Activated naive CD8-positive, alpha-beta T cell treated with anti-CD3 and anti-CD28 coated beads for 36 hours (primary cell): ENCODE data around the gene PLB1. TPM values are rescaled to one million over a fixed set of nuclear protein-coding genes. Genes with fewer than 3 reads are reported as not detected.

Experiments used
- DNase-seq: peaks from one replicate; pipeline ENCODE4 v3.0.0; 2021
- H3K27ac Mint-ChIP-seq: one replicate; pipeline ENCODE4 v1.8.0; 2022; ENCODE audit warnings: mild to moderate bottlenecking, moderate library complexity, mixed read lengths
- H3K27me3 Mint-ChIP-seq: one replicate; pipeline ENCODE4 v1.8.0; 2022; ENCODE audit warnings: mild to moderate bottlenecking, mixed read lengths
- H3K36me3 Mint-ChIP-seq: one replicate; pipeline ENCODE4 v1.8.0; 2021; ENCODE audit warnings: mild to moderate bottlenecking, mixed read lengths
- H3K4me1 Mint-ChIP-seq: one replicate; pipeline ENCODE4 v1.8.0; 2021; ENCODE audit warnings: mixed read lengths
- H3K4me3 Mint-ChIP-seq: one replicate; pipeline ENCODE4 v1.8.0; 2022; ENCODE audit warnings: mild to moderate bottlenecking, moderate library complexity, mixed read lengths
- H3K9me3 Mint-ChIP-seq: one replicate; pipeline ENCODE4 v1.8.0; 2022; ENCODE audit warnings: mixed read lengths
- total RNA-seq, 2 experiments: library from RNA; stranded (reverse); gene quantifications; one replicate each; pipeline ENCODE4 v1.2.3, GENCODE V29; 2021

The PLB1 gene
- total RNA-seq, 2 experiments from 2014 or later = 0.99 to 1.4 TPM

DNA sequence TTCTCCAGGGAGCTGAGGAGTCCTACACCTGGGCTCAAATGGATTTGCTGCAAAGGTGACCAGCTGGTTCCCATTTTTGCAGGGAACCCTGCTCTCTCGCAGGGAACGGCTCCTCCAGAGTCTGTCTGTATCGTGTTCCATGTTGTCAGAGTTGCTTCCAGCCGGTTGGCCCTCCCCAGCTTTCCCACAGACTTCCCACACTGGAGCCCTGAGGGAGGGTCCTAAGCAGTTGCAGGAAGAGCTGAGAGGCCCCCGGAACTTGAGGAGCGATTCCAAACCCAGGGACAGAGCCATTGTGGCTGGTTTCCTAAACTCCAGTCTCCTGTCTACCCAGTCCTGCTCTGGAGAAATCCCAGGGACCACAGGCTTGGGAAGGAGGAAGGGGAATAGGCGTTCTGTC is 134.1 kb downstream of the PLB1 start:
- H3K9me3 Mint-ChIP-seq = no peaks in the 10 kb centered on the region

DNA sequence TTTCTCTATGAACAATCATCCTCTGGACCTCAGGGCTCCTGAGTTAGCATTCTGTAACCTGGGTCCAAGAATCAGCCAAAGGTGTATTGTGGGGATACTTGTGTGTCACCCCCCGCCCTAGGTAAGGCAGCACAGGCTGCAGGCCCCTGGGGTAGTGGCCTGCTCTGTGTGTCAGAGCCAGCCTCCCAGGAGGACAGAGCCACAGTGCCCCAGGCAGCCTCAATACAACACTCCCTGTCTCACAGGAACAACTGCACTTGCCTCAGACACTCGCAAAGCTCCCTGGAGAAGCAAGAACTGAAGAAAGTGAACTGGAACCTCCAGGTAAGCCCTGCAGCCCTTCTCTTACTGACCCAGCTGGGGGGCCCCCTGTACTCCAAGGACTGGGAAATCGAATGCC is 134.5 kb downstream of the PLB1 start:
- no peak for DNase-seq
- H3K4me1 Mint-ChIP-seq = peaks cover 28% of the 10 kb centered on the region
- no peaks in the 10 kb centered on the region for H3K27me3 Mint-ChIP-seq
- no peak overlapping the region for H3K4me3 Mint-ChIP-seq
- no peak overlapping the region for H3K27ac Mint-ChIP-seq
- H3K36me3 Mint-ChIP-seq = no peaks in the 10 kb centered on the region
- H3K9me3 Mint-ChIP-seq = no peaks in the 10 kb centered on the region

More for the DNA sequence above, 134.1 kb downstream of the PLB1 start:
- peaks cover 32% of the 10 kb centered on the region for H3K4me1 Mint-ChIP-seq
- no peak for DNase-seq
- H3K27ac Mint-ChIP-seq = no peak overlapping the region
- H3K27me3 Mint-ChIP-seq = no peaks in the 10 kb centered on the region
- peaks cover under 1% of the 10 kb centered on the region for H3K36me3 Mint-ChIP-seq
- no peak overlapping the region for H3K4me3 Mint-ChIP-seq

GRCh38 chr2:28631514-28632206 is 135.8 kb downstream of the PLB1 start:
- no peaks in the 10 kb centered on the region for H3K27me3 Mint-ChIP-seq
- H3K36me3 Mint-ChIP-seq = no peaks in the 10 kb centered on the region
- no peak overlapping the region for H3K4me3 Mint-ChIP-seq
- peaks cover 16% of the 10 kb centered on the region for H3K4me1 Mint-ChIP-seq
- H3K27ac Mint-ChIP-seq = no peak overlapping the region
- H3K9me3 Mint-ChIP-seq = no peaks in the 10 kb centered on the region
- no peak for DNase-seq

DNA sequence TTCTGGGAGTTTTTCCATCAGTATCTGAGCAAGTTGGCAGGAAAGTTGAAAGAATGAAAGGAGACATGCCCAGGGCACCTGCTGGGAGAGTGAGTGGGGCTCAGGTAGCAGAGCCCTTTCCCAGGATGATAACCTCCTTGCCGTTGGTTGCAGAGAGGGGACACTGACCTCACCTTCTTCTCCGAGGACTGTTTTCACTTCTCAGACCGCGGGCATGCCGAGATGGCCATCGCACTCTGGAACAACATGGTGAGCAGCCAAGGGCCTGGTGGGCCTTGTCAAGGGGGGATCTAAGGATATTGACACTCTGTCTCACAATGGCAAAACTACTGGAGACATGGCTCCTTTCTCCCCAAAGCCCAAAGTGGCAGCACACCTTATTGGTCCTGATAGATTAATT is 136.9 kb downstream of the PLB1 start:
- H3K4me1 Mint-ChIP-seq = peaks cover 5% of the 10 kb centered on the region
- no peak overlapping the region for H3K4me3 Mint-ChIP-seq
- no peaks in the 10 kb centered on the region for H3K36me3 Mint-ChIP-seq
- no peaks in the 10 kb centered on the region for H3K27me3 Mint-ChIP-seq
- no peak for DNase-seq
- no peaks in the 10 kb centered on the region for H3K9me3 Mint-ChIP-seq
- no peak overlapping the region for H3K27ac Mint-ChIP-seq

DNA sequence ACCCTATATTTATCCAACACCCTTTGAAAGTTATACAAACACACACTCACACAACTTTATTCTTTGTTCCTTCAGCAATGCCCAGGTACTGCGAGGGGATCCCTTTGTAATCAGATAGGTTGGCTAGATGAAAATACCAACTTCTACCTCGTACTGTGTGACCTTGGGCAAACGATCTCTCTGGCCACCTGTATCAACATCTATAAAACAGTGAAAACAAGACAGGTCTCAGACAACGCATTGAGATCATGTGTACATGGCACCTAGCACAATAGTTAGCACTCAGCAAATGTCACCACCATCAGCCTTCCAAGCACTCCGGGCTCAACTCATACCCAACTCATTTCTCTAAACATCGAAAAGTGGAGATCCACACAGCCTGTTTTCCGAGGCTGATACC is 137.3 kb downstream of the PLB1 start:
- no peak overlapping the region for H3K27ac Mint-ChIP-seq
- peaks cover 4% of the 10 kb centered on the region for H3K4me1 Mint-ChIP-seq
- H3K27me3 Mint-ChIP-seq = no peaks in the 10 kb centered on the region
- no peak overlapping the region for H3K4me3 Mint-ChIP-seq
- H3K36me3 Mint-ChIP-seq = no peaks in the 10 kb centered on the region
- H3K9me3 Mint-ChIP-seq = no peaks in the 10 kb centered on the region
- DNase-seq = no peak

DNA sequence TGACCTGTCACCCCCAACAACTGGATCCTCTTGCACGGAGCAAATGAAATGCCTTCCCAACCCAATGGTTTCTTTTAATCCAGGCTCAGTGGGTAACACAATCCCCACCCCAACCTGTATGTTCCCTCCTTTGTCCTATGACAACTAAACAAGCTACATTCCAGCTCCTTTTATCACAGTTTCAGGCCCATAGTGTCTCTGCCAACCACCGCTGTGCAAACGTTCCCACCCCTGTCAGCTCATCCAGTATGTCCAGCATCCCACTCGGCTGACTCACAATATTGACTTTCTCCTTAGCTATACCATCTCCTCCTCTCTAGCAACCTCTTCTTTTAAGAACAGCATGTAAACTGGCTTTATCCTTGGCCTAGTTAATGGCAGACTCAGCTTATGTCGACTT is 137.9 kb downstream of the PLB1 start:
- H3K36me3 Mint-ChIP-seq = no peaks in the 10 kb centered on the region
- no peaks in the 10 kb centered on the region for H3K27me3 Mint-ChIP-seq
- no peak for DNase-seq
- no peak overlapping the region for H3K4me3 Mint-ChIP-seq
- peaks cover 7% of the 10 kb centered on the region for H3K4me1 Mint-ChIP-seq
- no peak overlapping the region for H3K27ac Mint-ChIP-seq
- H3K9me3 Mint-ChIP-seq = no peaks in the 10 kb centered on the region

- H3K4me3 Mint-ChIP-seq = no peak overlapping the region
Measured at GRCh38 chr2:28635191-28635611, 139.3 kb downstream of the PLB1 start.

DNA sequence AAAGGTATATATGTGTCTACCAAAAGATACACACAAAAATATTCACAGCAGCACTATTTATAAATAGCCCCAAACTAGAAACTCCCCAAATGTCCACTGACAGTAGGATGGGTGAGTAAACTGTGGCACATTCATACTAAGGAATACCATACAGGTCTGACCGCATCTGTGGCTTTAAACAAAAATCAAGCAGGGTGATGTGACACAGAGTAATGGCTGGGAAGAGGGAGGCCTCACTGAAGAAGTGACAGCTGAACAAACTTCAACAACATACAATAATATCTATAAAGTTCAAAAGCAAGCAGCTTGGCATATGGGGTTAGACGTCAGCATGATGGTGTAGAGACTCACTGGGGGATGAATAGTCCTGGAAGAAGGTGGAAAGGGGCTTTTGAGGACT is 140.6 kb downstream of the PLB1 start:
- no peak overlapping the region for H3K4me3 Mint-ChIP-seq
- DNase-seq = no peak
- no peak overlapping the region for H3K27ac Mint-ChIP-seq
- peaks cover 21% of the 10 kb centered on the region for H3K4me1 Mint-ChIP-seq
- no peaks in the 10 kb centered on the region for H3K27me3 Mint-ChIP-seq
- H3K9me3 Mint-ChIP-seq = no peaks in the 10 kb centered on the region
- H3K36me3 Mint-ChIP-seq = no peaks in the 10 kb centered on the region

More at GRCh38 chr2:28635191-28635611, 139.3 kb downstream of the PLB1 start:
- Mint-ChIP-seq H3K27me3 (no peaks in the 10 kb centered on the region), H3K4me1 (peaks cover 18% of the 10 kb centered on the region), H3K9me3 (no peaks in the 10 kb centered on the region), H3K27ac (no peak overlapping the region), H3K36me3 (no peaks in the 10 kb centered on the region)
- no peak for DNase-seq

DNA sequence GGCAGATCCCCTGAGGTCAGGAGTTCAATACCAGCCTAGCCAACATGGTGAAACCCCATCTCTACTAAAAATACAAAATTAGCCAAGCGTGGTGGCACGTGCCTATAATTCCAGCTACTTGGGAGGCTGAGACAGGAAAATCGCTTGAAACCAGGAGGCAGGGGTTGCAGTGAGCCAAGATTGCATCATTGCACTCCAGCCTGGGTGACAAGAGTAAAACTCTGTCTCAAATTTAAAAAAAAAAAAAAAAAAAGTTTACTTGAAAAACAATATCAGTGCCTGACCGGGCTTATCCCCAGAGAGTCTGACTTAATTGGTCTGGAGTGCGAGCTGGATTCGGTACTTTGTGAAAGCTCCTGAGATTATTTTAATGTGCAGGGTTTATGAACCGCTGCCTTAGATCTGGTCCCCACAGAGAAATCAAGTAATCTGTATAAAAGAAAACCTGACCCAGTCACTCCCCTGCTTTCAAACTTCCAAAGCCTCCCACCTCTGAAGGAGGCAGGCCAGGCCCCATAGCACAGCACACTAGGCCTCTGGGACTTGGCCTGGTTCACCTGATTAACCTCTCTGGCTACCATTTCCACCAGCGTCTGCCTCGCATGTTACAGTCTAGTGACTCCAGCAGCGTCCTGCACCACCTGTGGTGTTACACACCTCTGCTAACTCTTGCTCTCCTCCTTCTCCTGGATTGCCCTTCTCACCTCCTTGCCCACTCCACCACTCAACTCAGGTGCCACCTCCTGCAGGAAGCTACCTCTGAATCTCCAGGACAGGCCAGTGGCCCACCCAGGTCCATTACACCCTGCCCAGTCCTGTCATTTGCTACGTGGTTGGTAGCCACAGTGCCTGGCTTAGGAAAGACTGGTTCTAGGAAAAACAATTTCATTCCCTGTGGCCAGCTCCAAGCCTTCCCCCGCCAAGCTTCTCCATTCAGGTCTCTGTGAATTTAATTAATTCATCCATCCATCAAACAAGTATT is 141.5 kb downstream of the PLB1 start:
- Mint-ChIP-seq H3K4me1 (peaks cover 26% of the 10 kb centered on the region), H3K4me3 (no peak overlapping the region), H3K9me3 (no peaks in the 10 kb centered on the region), H3K27me3 (no peaks in the 10 kb centered on the region), H3K27ac (no peak overlapping the region), H3K36me3 (no peaks in the 10 kb centered on the region)
- no peak for DNase-seq

DNA sequence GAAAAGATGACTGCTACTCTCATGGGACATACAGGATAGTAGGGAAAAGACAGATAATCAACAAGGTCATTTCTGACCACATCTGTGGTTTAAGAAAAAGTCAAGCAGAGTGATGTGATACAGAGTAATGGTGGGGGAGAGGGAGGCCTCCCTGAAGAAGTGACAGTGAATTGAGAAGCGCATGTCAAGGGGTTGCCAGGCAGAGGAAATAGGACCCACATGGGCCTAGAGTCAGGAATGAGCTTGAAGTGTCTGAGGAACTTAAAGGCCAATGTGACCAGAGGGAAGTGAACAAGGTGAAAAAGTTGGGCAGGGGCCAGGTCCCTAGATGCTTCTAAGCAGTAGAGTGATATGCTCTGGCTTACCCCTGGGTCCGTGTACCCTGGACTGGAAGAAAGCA is 142.2 kb downstream of the PLB1 start:
- Mint-ChIP-seq H3K27ac (no peak overlapping the region), H3K27me3 (no peaks in the 10 kb centered on the region), H3K4me3 (no peak overlapping the region), H3K9me3 (no peaks in the 10 kb centered on the region), H3K4me1 (peaks cover 26% of the 10 kb centered on the region), H3K36me3 (no peaks in the 10 kb centered on the region)
- DNase-seq = no peak

GRCh38 chr2:28639092-28639691 is 143.3 kb downstream of the PLB1 start:
- Mint-ChIP-seq H3K27me3 (no peaks in the 10 kb centered on the region), H3K27ac (no peak overlapping the region), H3K36me3 (no peaks in the 10 kb centered on the region), H3K4me3 (no peak overlapping the region), H3K4me1 (peaks cover 26% of the 10 kb centered on the region), H3K9me3 (no peaks in the 10 kb centered on the region)
- DNase-seq = no peak

DNA sequence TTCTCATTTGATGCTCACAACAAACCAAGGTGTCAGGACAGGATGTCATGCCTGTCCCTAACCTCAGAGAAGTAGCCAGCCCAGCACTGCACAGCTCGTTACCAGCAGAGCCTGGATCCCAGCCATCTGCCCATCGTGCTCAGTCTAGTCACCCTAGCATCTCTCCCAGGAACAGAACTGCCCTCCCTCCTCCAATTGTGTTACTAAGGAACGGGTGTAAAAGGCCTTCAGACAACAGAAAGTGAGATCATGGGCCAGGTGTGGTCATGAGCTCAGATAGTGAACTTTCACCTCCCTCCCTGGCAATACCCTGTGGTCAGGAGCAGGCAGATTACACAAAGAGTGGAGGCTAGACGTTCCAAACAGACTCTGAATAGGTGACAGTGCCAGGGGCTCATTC is 144.0 kb downstream of the PLB1 start:
- DNase-seq = no peak
- H3K4me3 Mint-ChIP-seq = no peak overlapping the region
- no peaks in the 10 kb centered on the region for H3K36me3 Mint-ChIP-seq
- H3K27me3 Mint-ChIP-seq = no peaks in the 10 kb centered on the region
- no peak overlapping the region for H3K27ac Mint-ChIP-seq
- peaks cover 26% of the 10 kb centered on the region for H3K4me1 Mint-ChIP-seq
- H3K9me3 Mint-ChIP-seq = no peaks in the 10 kb centered on the region

DNA sequence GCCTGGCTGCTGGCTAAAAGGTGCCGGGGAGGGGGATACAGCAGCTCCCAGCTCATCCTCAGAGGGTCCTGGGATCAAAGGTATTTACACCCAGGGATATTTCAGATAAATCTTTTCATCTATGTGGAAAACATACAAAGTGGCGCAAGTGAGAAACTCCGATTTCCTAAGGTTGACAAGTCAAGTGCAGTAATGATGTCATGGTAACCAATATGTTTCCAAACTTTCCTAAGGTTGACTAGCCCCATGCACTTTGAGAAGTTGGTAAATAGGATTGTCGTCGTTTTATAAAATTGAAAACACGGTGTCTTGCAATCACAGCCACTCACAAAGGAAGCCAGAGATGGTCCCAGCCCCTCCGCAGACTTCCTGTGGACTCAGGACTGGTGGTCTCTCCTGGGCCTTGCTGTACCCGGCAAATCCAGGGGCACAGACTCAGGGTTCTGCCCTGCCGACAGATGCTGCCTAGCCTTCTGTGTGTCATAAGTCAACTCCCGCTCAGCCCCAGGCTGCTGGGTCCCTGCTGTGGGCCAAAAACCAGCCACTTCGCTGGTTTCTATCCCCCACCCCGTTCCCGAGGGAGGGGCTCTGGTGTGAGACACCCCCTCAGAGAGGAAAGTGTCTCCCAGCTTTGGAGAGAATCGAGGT is 144.5 kb downstream of the PLB1 start:
- Mint-ChIP-seq H3K4me3 (no peak overlapping the region), H3K27me3 (no peaks in the 10 kb centered on the region), H3K9me3 (no peaks in the 10 kb centered on the region), H3K4me1 (peaks cover 26% of the 10 kb centered on the region), H3K36me3 (no peaks in the 10 kb centered on the region), H3K27ac (no peak overlapping the region)
- no peak for DNase-seq

- H3K9me3 Mint-ChIP-seq = no peaks in the 10 kb centered on the region
- no peak for DNase-seq
- H3K4me3 Mint-ChIP-seq = no peak overlapping the region
- H3K27me3 Mint-ChIP-seq = no peaks in the 10 kb centered on the region
- H3K27ac Mint-ChIP-seq = no peak overlapping the region
- H3K4me1 Mint-ChIP-seq = peaks cover 26% of the 10 kb centered on the region
- no peaks in the 10 kb centered on the region for H3K36me3 Mint-ChIP-seq
Measured at GRCh38 chr2:28640908-28641300, 145.0 kb downstream of the PLB1 start.

DNA sequence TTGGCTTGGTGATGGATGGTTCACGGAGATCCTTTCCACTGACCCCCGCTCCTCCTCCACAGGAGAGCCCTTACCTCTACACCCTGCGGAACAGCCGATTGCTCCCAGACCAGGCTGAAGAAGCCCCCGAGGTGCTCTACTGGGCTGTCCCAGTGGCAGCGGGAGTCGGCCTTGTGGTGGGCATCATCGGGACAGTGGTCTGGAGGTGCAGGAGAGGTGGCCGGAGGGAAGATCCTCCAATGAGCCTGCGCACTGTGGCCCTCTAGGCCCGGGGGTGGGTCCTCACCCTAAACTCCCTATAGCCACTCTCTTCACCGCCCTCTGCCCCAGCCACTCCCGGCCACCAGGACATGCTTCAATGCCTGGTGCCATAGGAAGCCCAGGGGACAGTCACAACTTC is 146.9 kb downstream of the PLB1 start:
- no peak overlapping the region for H3K4me3 Mint-ChIP-seq
- no peak overlapping the region for H3K27ac Mint-ChIP-seq
- DNase-seq = no peak
- no peaks in the 10 kb centered on the region for H3K36me3 Mint-ChIP-seq
- no peaks in the 10 kb centered on the region for H3K9me3 Mint-ChIP-seq
- peaks cover 27% of the 10 kb centered on the region for H3K4me1 Mint-ChIP-seq
- no peaks in the 10 kb centered on the region for H3K27me3 Mint-ChIP-seq
